CD4-positive, alpha-beta T cell treated with Interleukin-1 beta for 1 hour (primary cell): ENCODE results near the gene PLOD2.

Experiments used
- DNase-seq, 2 donors: peaks; one replicate each; pipeline ENCODE4 v3.0.0-alpha.2; 2020 to 2022

The PLOD2 gene

GRCh38 chr3:146092230-146092629 is 68.8 kb downstream of the PLOD2 start:
- no peak for DNase-seq

- DNase-seq: no peak
Observed at GRCh38 chr3:146091397-146091796, 69.6 kb downstream of the PLOD2 start.

- DNase-seq: no peak
Observed at GRCh38 chr3:146090521-146090920, 70.5 kb downstream of the PLOD2 start.

- no peak for DNase-seq
Observed at GRCh38 chr3:146088840-146089239, 72.1 kb downstream of the PLOD2 start.

- no peak for DNase-seq
Observed at GRCh38 chr3:146087116-146087515, 73.9 kb downstream of the PLOD2 start.

- DNase-seq: no peak
Observed at GRCh38 chr3:146086211-146086610, 74.8 kb downstream of the PLOD2 start.

DNA sequence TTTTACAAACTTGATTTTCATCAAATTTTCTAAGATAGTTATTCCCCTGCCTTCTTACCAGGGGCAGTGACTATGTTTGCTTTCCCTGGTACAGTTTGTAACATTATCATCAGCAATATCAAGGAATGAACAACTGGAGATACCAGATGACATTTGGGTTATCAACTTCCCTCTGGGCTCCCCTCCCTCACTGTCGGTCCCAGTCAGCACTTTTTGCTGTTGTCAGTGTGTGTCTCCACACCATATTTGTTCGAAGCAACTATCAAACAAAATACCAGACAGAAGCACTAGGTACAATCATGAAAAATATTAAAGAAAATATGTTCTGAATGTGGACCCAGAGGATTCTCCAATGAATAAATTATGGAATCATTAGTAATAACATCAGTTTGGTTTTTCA is 75.3 kb downstream of the PLOD2 start:
- no peak for DNase-seq

DNA sequence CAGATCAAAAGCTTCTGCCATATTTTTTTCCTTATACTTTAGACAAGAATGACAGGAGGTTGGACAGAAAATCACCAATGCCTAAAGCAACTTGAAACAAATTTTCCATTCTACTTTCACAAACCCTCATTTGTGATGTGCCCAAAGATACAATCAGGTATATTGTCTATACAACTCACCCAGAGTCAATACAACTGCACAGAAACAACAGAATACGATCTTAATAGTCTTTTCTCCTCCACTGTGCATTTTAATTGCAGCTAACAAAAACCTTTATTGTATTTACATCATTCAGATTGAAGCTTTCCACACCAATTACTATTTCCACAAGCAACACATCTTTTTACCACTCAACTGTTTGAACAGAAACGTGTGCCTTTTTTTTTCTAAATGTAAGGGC is 80.4 kb downstream of the PLOD2 start:
- DNase-seq: no peak

DNA sequence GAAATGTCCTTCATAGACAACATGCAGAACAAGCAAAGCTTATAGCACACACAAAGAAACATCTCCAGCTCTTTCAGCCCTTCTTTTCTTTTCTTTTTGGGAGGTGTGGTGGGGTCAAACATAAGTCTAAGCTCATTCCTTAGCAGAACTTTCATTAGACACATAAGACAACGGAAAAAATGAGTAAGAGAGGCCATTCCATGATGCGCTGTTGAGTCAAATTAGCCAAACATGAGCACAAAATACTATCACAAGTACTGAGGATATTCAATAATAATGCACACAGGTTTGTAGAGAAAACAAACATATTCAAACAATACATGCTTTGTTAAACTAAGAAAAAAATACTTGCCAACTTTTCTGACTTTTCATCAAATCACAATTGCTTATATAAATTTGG is 83.0 kb downstream of the PLOD2 start:
- no peak for DNase-seq

GRCh38 chr3:146077181-146077580 is 83.8 kb downstream of the PLOD2 start:
- no peak for DNase-seq

DNA sequence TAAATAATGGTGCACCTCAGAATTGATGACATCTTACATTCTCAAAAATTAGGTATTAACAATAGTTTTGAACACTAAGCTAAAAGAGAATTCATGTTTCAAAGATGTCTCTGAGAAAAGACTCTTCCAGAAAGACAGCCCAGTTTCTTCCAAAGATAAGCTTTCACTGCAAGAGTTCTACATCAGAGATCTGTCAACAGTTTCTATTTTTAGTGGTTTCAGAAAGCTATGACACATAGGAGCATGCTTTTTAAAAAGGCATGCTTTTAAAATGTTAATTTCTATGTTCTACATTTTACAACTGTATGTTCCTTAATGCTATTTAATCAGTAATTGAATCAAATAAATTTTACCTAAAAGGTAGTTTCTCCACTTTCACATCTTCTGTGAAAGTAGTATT is 88.2 kb downstream of the PLOD2 start:
- no peak for DNase-seq

GRCh38 chr3:146072061-146072460 is 88.9 kb downstream of the PLOD2 start:
- no peak for DNase-seq

- no peak for DNase-seq
Observed at GRCh38 chr3:146071632-146072031, 89.4 kb downstream of the PLOD2 start.

DNA sequence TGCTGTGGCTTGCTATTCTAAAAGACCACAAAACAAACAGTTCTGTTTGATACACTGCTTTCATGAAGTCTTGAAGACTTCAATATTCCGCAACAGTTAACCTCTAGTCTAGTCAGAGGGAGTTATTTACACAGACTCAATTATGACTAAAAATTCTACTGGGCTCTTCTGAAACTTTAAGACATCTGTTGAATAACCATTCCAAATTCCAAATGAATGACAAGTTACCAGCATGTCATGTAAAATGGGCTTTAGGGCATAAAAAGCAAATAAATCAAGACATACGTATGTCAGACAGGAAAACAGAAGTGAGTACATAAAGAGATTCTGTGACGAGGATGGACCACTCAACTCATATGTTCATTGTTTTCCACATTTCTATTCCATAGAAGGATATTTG is 93.9 kb downstream of the PLOD2 start:
- DNase-seq: no peak

GRCh38 chr3:146065573-146066006 is 95.4 kb downstream of the PLOD2 start:
- DNase-seq: peak in 1 of 2 donors; percentile 9

GRCh38 chr3:146058241-146058640 is 102.7 kb downstream of the PLOD2 start:
- DNase-seq: no peak

DNA sequence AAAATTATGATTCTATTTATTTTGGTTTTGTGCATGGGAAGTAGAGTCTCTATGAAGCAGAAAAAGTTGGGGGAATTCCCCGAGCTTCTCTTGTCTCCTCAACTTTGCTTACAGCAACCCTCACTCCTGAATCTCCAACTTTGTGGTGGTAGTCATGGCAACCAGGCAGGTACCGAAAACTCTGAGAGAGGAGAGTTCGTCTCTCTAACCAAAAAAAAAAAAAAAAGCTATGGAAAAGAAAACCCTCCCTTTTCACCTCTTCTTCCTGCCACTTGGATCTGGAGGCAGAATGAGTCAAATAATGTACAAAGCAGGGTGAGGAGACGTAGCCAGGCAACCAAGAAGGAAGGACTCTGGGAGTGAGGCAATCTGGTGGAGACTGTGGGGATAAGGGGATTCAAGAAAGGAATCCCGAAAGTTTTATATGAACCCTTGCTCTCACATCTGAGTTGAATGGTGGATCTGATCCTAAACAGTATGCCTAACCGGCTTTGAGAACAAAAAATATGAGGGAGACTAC is 108.1 kb downstream of the PLOD2 start:
- DNase-seq: no peak

DNA sequence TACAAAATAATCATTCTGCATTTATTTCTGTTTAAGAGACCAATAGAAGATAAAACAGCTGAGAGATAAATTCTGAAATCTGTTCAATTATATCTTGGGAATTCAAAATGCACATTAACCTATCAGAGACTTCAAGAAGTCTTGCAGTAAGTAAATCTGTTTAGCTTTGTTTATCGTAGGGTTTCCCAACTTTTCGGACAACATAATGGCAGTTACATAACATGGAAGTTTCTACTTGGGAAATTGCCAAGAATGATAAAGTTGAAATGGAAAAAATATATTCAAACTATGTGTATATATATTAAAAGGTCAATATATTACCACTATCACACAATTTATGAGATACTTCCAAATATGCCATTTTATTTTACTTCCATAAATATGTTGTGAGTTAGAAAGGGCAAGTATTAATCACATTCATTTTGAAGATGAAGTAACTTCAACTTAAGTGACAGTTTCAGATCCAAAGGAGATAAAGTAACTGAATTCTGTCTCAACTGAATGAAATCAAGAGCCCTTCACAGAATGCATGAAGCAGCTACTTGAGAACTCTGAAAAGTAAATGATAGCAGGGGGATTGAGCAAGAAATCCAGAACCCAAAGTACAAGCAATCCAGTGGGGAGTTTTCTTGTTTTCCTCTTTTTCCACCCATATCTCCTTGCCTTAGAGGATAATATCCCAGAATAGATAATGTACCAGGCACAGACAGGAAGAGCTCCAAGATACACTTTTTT is 108.8 kb downstream of the PLOD2 start:
- DNase-seq: no peak

DNA sequence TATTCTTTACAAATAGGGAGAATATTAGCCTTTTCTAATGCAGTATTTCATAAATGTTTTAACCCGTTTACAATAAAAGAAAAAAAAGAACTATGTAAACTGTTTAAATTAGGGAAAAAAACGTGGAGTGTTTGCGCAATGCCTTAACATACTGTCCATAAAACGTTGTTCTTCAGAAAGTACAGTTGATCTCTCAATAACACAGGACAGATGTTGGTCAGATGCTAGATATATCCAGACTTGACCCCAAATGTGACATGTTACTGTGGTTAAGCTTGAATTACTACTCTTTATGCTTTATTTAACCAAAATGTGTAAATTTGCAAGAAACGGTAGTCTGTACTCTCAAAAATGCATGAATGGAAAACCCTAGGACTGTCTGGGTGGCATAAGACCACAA is 110.3 kb downstream of the PLOD2 start:
- DNase-seq: no peak

DNA sequence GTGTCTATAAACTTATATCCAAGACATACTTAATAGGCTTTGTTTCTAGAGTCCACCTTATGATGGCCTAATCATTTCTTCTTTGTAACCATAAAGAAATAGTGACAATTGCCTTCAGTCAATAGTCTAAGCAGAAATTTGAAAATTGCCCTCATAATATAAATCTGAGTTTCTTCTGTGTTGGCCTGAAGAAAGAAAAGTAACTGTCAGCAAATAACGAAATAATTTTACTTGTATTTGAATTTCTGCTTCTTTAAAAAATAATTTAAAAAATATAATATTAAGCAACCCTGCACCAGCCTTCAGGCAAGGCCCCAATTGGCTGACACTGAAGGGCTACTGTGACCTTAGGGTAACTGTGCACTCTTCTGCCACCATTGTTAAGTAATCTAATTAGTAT is 113.5 kb downstream of the PLOD2 start:
- no peak for DNase-seq

DNA sequence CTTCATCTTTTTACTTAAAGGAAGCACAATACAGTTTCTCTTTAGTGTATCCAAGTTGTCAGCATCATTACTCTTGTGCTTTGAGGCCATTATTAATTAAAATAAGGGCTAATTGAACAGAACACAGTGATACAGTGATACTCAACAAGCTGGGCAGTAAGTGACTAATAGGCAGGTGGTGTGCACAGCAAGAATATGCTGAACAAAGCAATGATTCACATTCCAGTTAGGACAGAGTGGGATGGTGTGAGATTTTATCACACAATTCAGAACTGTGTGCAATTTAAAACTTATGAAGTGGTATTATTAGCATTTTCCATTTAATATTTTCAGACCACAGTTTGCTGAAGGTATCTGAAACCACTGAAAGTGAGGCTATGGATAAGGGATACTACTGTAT is 116.9 kb downstream of the PLOD2 start:
- no peak for DNase-seq

DNA sequence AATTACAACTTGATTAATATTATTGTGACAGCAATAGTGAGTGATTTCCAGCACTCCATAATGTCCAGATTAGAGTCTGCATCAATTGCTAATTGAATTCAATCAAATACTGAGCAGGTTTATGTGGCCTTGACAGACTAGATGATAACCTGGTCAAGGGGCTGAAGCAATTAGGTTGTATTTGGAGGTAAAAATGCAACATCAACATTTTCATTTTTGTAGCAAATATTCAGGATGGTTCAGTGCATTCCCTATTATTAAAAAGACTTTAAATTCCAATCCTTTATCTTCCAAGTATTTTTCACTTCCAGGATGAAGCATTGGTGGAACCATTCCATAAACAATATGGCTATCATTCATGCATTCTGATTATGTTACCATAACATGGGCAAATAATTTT is 120.4 kb downstream of the PLOD2 start:
- no peak for DNase-seq

DNA sequence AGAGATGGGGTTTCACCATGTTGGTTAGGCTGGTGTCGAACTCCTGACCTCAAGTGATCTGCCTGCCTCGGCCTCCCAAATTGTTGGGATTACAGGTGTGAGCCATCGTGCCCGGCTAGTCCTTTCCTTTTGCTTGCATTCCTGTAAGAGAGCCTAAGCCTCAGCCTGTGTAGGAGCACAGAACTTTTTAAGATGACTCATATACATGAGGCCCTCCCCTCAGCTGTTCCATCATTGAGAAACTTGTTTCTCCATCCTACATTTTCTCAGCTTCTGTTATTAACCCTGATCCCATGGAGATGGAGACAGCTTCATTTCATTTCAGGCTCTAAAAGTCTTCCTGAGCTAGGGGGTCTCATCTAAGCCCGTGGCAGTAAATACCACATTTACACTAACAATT is 123.3 kb downstream of the PLOD2 start:
- no peak for DNase-seq

GRCh38 chr3:146036281-146036680 is 124.7 kb downstream of the PLOD2 start:
- no peak for DNase-seq

GRCh38 chr3:146035366-146035765 is 125.6 kb downstream of the PLOD2 start:
- DNase-seq: no peak
